CD14-positive monocyte (primary cell): ENCODE measurements around the gene SLC8A2. TPM values are rescaled to one million over a fixed set of nuclear protein-coding genes. Genes with fewer than 3 reads are reported as not detected.

ENCODE experiments used
- DNase-seq, 3 donors: peaks; one replicate each; pipeline ENCODE4 v3.0.0-alpha.2; 2011 to 2022
- H2AFZ ChIP-seq: 2 replicates; pipeline ENCODE4 v1.6.0; 2012; ENCODE audit warnings: mild to moderate bottlenecking, low read depth, low read length, inconsistent platforms; ENCODE audit not compliant: insufficient read depth, poor library complexity, severe bottlenecking
- H3K27ac ChIP-seq, 2 donors: 1 replicate in 1 of 2; 2 replicates in 1 of 2; pipeline ENCODE4 v1.5.1; 2012 to 2013; ENCODE audit warnings: low read length in 2 of 2, control low read depth in 1 of 2, inconsistent platforms in 1 of 2, low read depth in 1 of 2, mild to moderate bottlenecking in 1 of 2
- H3K27me3 ChIP-seq, 2 donors: one replicate each; pipeline versions ENCODE4 v1.6.0 to v1.6.1; 2011 to 2013; ENCODE audit warnings: low read length in 2 of 2; ENCODE audit not compliant: control insufficient read depth in 2 of 2, insufficient read depth in 2 of 2
- H3K36me3 ChIP-seq, 2 donors: replicated peaks in 1 of 2; 1 replicate in 1 of 2; 2 replicates in 1 of 2; pipeline versions ENCODE4 v1.5.1 to v1.6.1; 2012 to 2013; ENCODE audit warnings: low read length in 2 of 2, control low read depth in 1 of 2, inconsistent platforms in 1 of 2, mild to moderate bottlenecking in 1 of 2; ENCODE audit not compliant: insufficient read depth in 2 of 2, control insufficient read depth in 1 of 2
- H3K4me1 ChIP-seq, 2 donors: 1 replicate in 1 of 2; 2 replicates in 1 of 2; pipeline versions ENCODE4 v1.5.1 to v1.6.1; 2012 to 2013; ENCODE audit warnings: low read length in 2 of 2, control low read depth in 1 of 2, inconsistent platforms in 1 of 2, mild to moderate bottlenecking in 1 of 2, moderate library complexity in 1 of 2; ENCODE audit not compliant: insufficient read depth in 2 of 2, control insufficient read depth in 1 of 2
- H3K4me2 ChIP-seq: replicated peaks from 2 replicates; pipeline ENCODE3; 2012; ENCODE audit warnings: low read length, moderate library complexity, mild to moderate bottlenecking; ENCODE audit not compliant: poor library complexity, severe bottlenecking; ENCODE audit errors: extremely low read depth
- H3K4me3 ChIP-seq, 3 experiments: fragments of 200-600 bp in 1 of 3; sonication (generic) in 1 of 3; replicated peaks in 1 of 3; 1 replicate in 2 of 3; 2 replicates in 1 of 3; pipeline ENCODE4 v1.5.1; 2011 to 2013; ENCODE audit warnings: low read length in 3 of 3, mild to moderate bottlenecking in 3 of 3, control low read depth in 2 of 3, low read depth in 2 of 3, inconsistent platforms in 1 of 3, moderate library complexity in 1 of 3
- H3K79me2 ChIP-seq: 2 replicates; pipeline ENCODE4 v1.6.0; 2012; ENCODE audit warnings: mild to moderate bottlenecking, control low read depth, inconsistent platforms, low read length, moderate library complexity; ENCODE audit not compliant: insufficient read depth
- H3K9ac ChIP-seq: 2 replicates; pipeline ENCODE4 v1.6.0; 2017; ENCODE audit warnings: low read length, mild to moderate bottlenecking; ENCODE audit not compliant: insufficient read depth, poor library complexity, severe bottlenecking
- H3K9me3 ChIP-seq, 2 donors: replicated peaks in 1 of 2; 1 replicate in 1 of 2; 2 replicates in 1 of 2; pipeline versions ENCODE4 v1.5.1 to v1.6.1; 2012 to 2013; ENCODE audit warnings: low read length in 2 of 2, control low read depth in 1 of 2; ENCODE audit not compliant: control insufficient read depth in 1 of 2, insufficient read depth in 1 of 2
- H4K20me1 ChIP-seq: 2 replicates; pipeline ENCODE4 v1.6.0; 2012; ENCODE audit warnings: mild to moderate bottlenecking, low read length, control low read depth, moderate library complexity; ENCODE audit not compliant: insufficient read depth
- H3K27ac Mint-ChIP-seq, 7 donors: one replicate each; pipeline ENCODE4 v1.8.0; 2020; ENCODE audit warnings: mild to moderate bottlenecking in 7 of 7, mixed read lengths in 7 of 7, moderate library complexity in 6 of 7, inconsistent platforms in 2 of 7
- H3K27me3 Mint-ChIP-seq, 3 donors: one replicate each; pipeline ENCODE4 v1.8.0; 2021 to 2022; ENCODE audit warnings: low read depth in 3 of 3, mild to moderate bottlenecking in 3 of 3, mixed read lengths in 3 of 3, moderate library complexity in 3 of 3, inconsistent platforms in 1 of 3
- H3K36me3 Mint-ChIP-seq, 2 donors: one replicate each; pipeline ENCODE4 v1.8.0; 2020; ENCODE audit warnings: mixed read lengths in 2 of 2, inconsistent platforms in 1 of 2, mild to moderate bottlenecking in 1 of 2
- H3K4me1 Mint-ChIP-seq: one replicate; pipeline ENCODE4 v1.8.0; 2020; ENCODE audit warnings: mild to moderate bottlenecking, mixed read lengths
- H3K4me3 Mint-ChIP-seq, 2 donors: one replicate each; pipeline ENCODE4 v1.8.0; 2020; ENCODE audit warnings: mild to moderate bottlenecking in 2 of 2, mixed read lengths in 2 of 2, moderate library complexity in 1 of 2
- H3K9me3 Mint-ChIP-seq, 7 donors: one replicate each; pipeline ENCODE4 v1.8.0; 2020 to 2022; ENCODE audit warnings: mixed read lengths in 7 of 7, mild to moderate bottlenecking in 6 of 7, moderate library complexity in 6 of 7, inconsistent platforms in 2 of 7
- CTCF ChIP-seq: fragments of 200-600 bp; IDR thresholded peaks from one replicate; pipeline ENCODE4 v1.8.0; 2022; ENCODE audit warnings: antibody characterized with exemption, mild to moderate bottlenecking
- WGBS: methylation state at CpG from one replicate; pipeline ENCODE4 v1.1.5; 2013; ENCODE audit warnings: missing lambda C conversion rate; ENCODE audit not compliant: insufficient coverage; 5-methylcytosine and 5-hydroxymethylcytosine counted together
- intact Hi-C, 2 donors: fragments of 100-400 bp; cut with micrococcal nuclease; formaldehyde crosslinking; loops; one replicate each; pipeline versions ENCODE4 v1.15.0 to v1.15.1; 2023
- polyA plus RNA-seq, 3 donors: library from polyadenylated mRNA; depleted of rRNA in 1 of 3; unstranded in 2 of 3; stranded (reverse) in 1 of 3; fragments of 300-500 nt in 2 of 3; fragments of >200 nt in 1 of 3; fragmentation: Illumina TruSeq in 2 of 3; gene quantifications; 1 replicate in 2 of 3; 2 replicates in 1 of 3; pipeline ENCODE4 v1.2.3, GENCODE V29; 2012 to 2021

Gene SLC8A2
- polyA plus RNA-seq, 3 donors, result not detected

GRCh38 chr19:47476438-47476972 lies 4.8 kb upstream of the SLC8A2 start:
- Histone ChIP-seq H3K79me2 (no peaks in the 10 kb centered on the region), H2AFZ (no peak overlapping the region), H3K9ac (no peak overlapping the region), H3K4me1 (no peaks in the 10 kb centered on the region), H4K20me1 (no peaks in the 10 kb centered on the region), H3K36me3 (no peaks in the 10 kb centered on the region), H3K4me3 (no peak overlapping the region), H3K4me2 (no peak overlapping the region), H3K27me3 (peaks cover 4 to 11% of the 10 kb centered on the region in 2 donors), H3K9me3 (no peaks in the 10 kb centered on the region), H3K27ac (no peak overlapping the region)
- Mint-ChIP-seq H3K27ac (no peak overlapping the region), H3K27me3 (peaks cover 17 to 22% (median 20%) of the 10 kb centered on the region in 3 donors), H3K36me3 (peaks cover 2 to 4% of the 10 kb centered on the region in 2 donors), H3K4me3 (no peak overlapping the region), H3K9me3 (peaks cover 0 to 5% (median 0%) of the 10 kb centered on the region in 7 donors), H3K4me1 (peaks cover 12% of the 10 kb centered on the region)
- DNase-seq, result no peak
- intact Hi-C loops, result no loop called here
- TF ChIP-seq CTCF, result no peak
- 89% methylated on average over 17 of the region's 17 CpGs for WGBS

DNA sequence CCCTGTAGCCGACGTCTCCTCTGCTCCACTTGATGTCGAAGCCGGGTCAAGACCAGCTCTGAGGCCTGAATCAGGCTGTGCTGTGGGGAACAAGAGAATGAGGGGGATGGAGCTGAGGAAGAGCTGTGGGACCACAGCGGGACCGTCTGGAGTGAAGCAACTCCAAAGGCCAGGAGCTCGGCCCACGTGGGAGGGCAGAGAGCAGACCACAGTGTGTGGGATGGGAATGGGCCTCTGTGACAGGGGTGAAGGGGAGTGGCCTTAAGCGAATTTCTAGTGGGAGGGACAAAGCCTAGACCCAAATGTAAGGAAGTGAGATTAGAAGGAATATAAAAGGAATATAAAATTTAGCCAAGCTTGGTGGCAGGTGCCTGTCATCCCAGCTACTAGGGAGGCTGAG lies 3.8 kb upstream of the SLC8A2 start:
- peaks cover 0 to 5% (median 2%) of the 10 kb centered on the region in 7 donors for H3K9me3 Mint-ChIP-seq
- H3K4me1 Mint-ChIP-seq, result peaks cover 11% of the 10 kb centered on the region
- no peaks in the 10 kb centered on the region for H3K4me1 ChIP-seq
- peaks cover 13 to 22% of the 10 kb centered on the region in 2 donors for H3K27me3 ChIP-seq
- no peaks in the 10 kb centered on the region for H4K20me1 ChIP-seq
- no peak overlapping the region for H3K4me3 ChIP-seq
- no peaks in the 10 kb centered on the region for H3K79me2 ChIP-seq
- H3K36me3 Mint-ChIP-seq, result peaks cover 2 to 4% of the 10 kb centered on the region in 2 donors
- no peaks in the 10 kb centered on the region for H3K36me3 ChIP-seq
- WGBS, result 99% methylated on average over 8 of the region's 9 CpGs
- no peak overlapping the region for H3K27ac Mint-ChIP-seq
- intact Hi-C loops, result no loop called here
- H3K9me3 ChIP-seq, result peaks cover 0 to 2% of the 10 kb centered on the region in 2 donors
- no peak overlapping the region for H3K27ac ChIP-seq
- H3K9ac ChIP-seq, result no peak overlapping the region
- no peak for TF ChIP-seq CTCF
- DNase-seq, result no peak
- H2AFZ ChIP-seq, result no peak overlapping the region
- H3K4me3 Mint-ChIP-seq, result no peak overlapping the region
- peaks cover 26 to 31% (median 27%) of the 10 kb centered on the region in 3 donors for H3K27me3 Mint-ChIP-seq
- no peak overlapping the region for H3K4me2 ChIP-seq
